Activated CD4-positive, alpha-beta memory T cell treated with anti-CD3 and anti-CD28 coated beads, Interleukin-2, amount 10 ng/mL, durations not matched to agents 7 days and 5 days (primary cell): ENCODE results near the gene CERT1. TPM values are rescaled to one million over a fixed set of nuclear protein-coding genes. Genes with fewer than 3 reads are reported as not detected.
"Not testable (repeated sequence)": the region's sequence is repeated elsewhere in the genome, so short reads cannot be mapped to it uniquely, and the experiment has no call there.

Experiments
- CTCF ChIA-PET: fragments of 350-600 bp; sonication (Branson Sonifier 250); formaldehyde crosslinking; loops from one replicate; lab custom pipeline; 2021; ENCODE audit warnings: antibody characterized with exemption, inconsistent platforms; lab: Charles Lee
- POLR2A ChIA-PET: fragments of 350-600 bp; sonication (Branson Sonifier 250); formaldehyde crosslinking; loops from one replicate; lab custom pipeline; 2021; ENCODE audit warnings: antibody characterized with exemption; lab: Charles Lee
- DNase-seq: peaks from one replicate; pipeline ENCODE4 v3.0.0-alpha.2; 2020
- H3K27ac Mint-ChIP-seq: one replicate; pipeline ENCODE4 v1.8.0; 2021; ENCODE audit warnings: mild to moderate bottlenecking, mixed read lengths
- H3K27me3 Mint-ChIP-seq: one replicate; pipeline ENCODE4 v1.8.0; 2021; ENCODE audit warnings: mixed read lengths
- H3K36me3 Mint-ChIP-seq: one replicate; pipeline ENCODE4 v1.8.0; 2021; ENCODE audit warnings: low read depth, mixed read lengths
- H3K4me1 Mint-ChIP-seq: one replicate; pipeline ENCODE4 v1.8.0; 2021; ENCODE audit warnings: mixed read lengths
- H3K4me3 Mint-ChIP-seq: one replicate; pipeline ENCODE4 v1.8.0; 2021; ENCODE audit warnings: mild to moderate bottlenecking, mixed read lengths
- H3K9me3 Mint-ChIP-seq: one replicate; pipeline ENCODE4 v1.8.0; 2021; ENCODE audit warnings: mixed read lengths
- total RNA-seq, 2 experiments: library from RNA; stranded (reverse); gene quantifications; one replicate each; pipeline ENCODE4 v1.2.3, GENCODE V29; 2021

The CERT1 gene
- 10 to 100 TPM; 36.2 to 39.7 TPM for total RNA-seq

GRCh38 chr5:75511435-75512382, at the start of gene CERT1, which contains the start of gene POLK:
Gene CERT1 (minus strand): TSS chr5:75511629. CDS start chr5:75511207, 422 bp downstream.
Gene POLK (plus strand): TSS chr5:75511891.
- CTCF ChIA-PET = interaction anchor here (0.6 to 1.2 kb wide), 3 partner anchors 171 to 575 kb away, joined by 3 to 5 read pairs (median 3); partner anchors contain the start of gene ANKRD31
- H3K4me1 Mint-ChIP-seq = peaks cover 56% of the 10 kb centered on the region
- H3K27ac Mint-ChIP-seq = peak within 1 kb of the TSS; percentile 86
- DNase-seq = peak; percentile 98
- H3K4me3 Mint-ChIP-seq = peak within 1 kb of the TSS; percentile 95
- POLR2A ChIA-PET = interaction anchor here (0.8 to 4.3 kb wide), 13 partner anchors 9 to 1519 kb away, joined by 3 to 31 read pairs (median 4); partner anchors contain the start of genes AGGF1, ANKRD31, GCNT4 and HMGCR
- H3K36me3 Mint-ChIP-seq = peaks cover 29% of the 10 kb centered on the region
- H3K27me3 Mint-ChIP-seq = no peaks in the 10 kb centered on the region
- no peaks in the 10 kb centered on the region for H3K9me3 Mint-ChIP-seq

GRCh38 chr5:75560655-75561054, 49.2 kb upstream of the CERT1 start:
- H3K27ac Mint-ChIP-seq, CTCF ChIA-PET, H3K4me3 Mint-ChIP-seq, H3K27me3 Mint-ChIP-seq, H3K4me1 Mint-ChIP-seq, POLR2A ChIA-PET, DNase-seq: not testable (repeated sequence)
- Mint-ChIP-seq H3K9me3 (peaks cover 29% of the 10 kb centered on the region), H3K36me3 (peaks cover 74% of the 10 kb centered on the region)

GRCh38 chr5:75558981-75559632, 47.7 kb upstream of the CERT1 start:
- peaks cover 69% of the 10 kb centered on the region for H3K36me3 Mint-ChIP-seq
- no peak overlapping the region for H3K27ac Mint-ChIP-seq
- H3K4me1 Mint-ChIP-seq = no peaks in the 10 kb centered on the region
- H3K9me3 Mint-ChIP-seq = peaks cover 25% of the 10 kb centered on the region
- H3K4me3 Mint-ChIP-seq = no peak overlapping the region
- no peak for DNase-seq
- CTCF ChIA-PET = no interaction called here
- POLR2A ChIA-PET = no interaction called here
- no peaks in the 10 kb centered on the region for H3K27me3 Mint-ChIP-seq

GRCh38 chr5:75558221-75558620, 46.8 kb upstream of the CERT1 start:
- Mint-ChIP-seq H3K4me3 (no peak overlapping the region), H3K36me3 (peaks cover 69% of the 10 kb centered on the region), H3K27me3 (no peaks in the 10 kb centered on the region), H3K27ac (no peak overlapping the region), H3K4me1 (no peaks in the 10 kb centered on the region), H3K9me3 (peaks cover 16% of the 10 kb centered on the region)
- POLR2A ChIA-PET = no interaction called here
- CTCF ChIA-PET = no interaction called here
- DNase-seq = no peak

GRCh38 chr5:75553358-75553757, 41.9 kb upstream of the CERT1 start:
- ChIA-PET POLR2A (no interaction called here), CTCF (no interaction called here)
- no peak for DNase-seq
- Mint-ChIP-seq H3K4me1 (no peaks in the 10 kb centered on the region), H3K4me3 (no peak overlapping the region), H3K36me3 (peaks cover 66% of the 10 kb centered on the region), H3K27ac (no peak overlapping the region), H3K9me3 (no peaks in the 10 kb centered on the region), H3K27me3 (no peaks in the 10 kb centered on the region)

DNA sequence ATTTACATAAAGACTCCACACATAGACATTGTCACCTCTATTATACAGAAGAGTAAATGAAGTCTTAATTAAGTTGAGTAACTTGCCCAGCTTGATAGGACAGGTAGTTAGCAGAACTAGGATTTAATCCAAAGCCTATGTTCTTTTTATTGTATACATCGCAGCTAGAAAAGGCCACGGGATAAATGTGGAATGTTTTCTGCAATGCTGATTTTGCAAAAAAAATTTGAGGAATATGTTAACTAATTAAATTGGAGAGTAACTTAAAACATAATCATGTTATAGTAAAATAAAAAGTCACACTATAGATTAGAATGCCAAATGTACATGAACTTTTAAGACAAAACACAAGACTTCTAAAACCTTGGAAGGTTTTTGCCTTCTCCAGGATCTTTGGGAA, 41.3 kb upstream of the CERT1 start:
- Mint-ChIP-seq H3K4me1 (no peaks in the 10 kb centered on the region), H3K27me3 (no peaks in the 10 kb centered on the region), H3K36me3 (peaks cover 62% of the 10 kb centered on the region), H3K4me3 (no peak overlapping the region), H3K9me3 (no peaks in the 10 kb centered on the region), H3K27ac (no peak overlapping the region)
- DNase-seq = no peak
- CTCF ChIA-PET = no interaction called here
- POLR2A ChIA-PET = interaction anchor here (1.0 kb wide), 1 partner anchor 18 kb away, joined by 3 read pairs; no protein-coding TSS in a partner anchor

DNA sequence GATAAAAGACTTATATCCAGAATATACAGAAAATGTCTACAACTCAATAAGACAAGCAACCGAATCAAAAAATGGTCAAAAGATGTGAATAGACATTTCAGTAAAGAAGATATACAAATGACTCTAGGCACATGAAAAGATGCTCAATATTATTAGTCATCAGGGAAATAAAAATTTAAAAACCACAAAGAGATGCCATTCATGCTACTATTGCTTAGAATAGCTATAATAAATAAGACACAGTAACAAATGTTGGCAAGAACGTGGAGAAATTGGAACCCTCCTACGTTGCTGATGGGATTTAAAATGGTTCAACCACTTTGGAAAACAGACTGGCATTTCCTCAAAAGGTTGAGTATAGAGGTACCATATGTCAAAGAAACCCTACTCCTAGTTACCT, 40.0 kb upstream of the CERT1 start:
- no peak for DNase-seq
- POLR2A ChIA-PET = no interaction called here
- H3K9me3 Mint-ChIP-seq = no peaks in the 10 kb centered on the region
- no peak overlapping the region for H3K27ac Mint-ChIP-seq
- H3K36me3 Mint-ChIP-seq = peaks cover 49% of the 10 kb centered on the region
- no peak overlapping the region for H3K4me3 Mint-ChIP-seq
- CTCF ChIA-PET = no interaction called here
- no peaks in the 10 kb centered on the region for H3K4me1 Mint-ChIP-seq
- H3K27me3 Mint-ChIP-seq = no peaks in the 10 kb centered on the region

- Mint-ChIP-seq H3K27ac (no peak overlapping the region), H3K4me1 (no peaks in the 10 kb centered on the region), H3K36me3 (peaks cover 43% of the 10 kb centered on the region), H3K9me3 (no peaks in the 10 kb centered on the region), H3K27me3 (no peaks in the 10 kb centered on the region), H3K4me3 (no peak overlapping the region)
- ChIA-PET CTCF (no interaction called here), POLR2A (no interaction called here)
- no peak for DNase-seq
Measured at GRCh38 chr5:75550597-75550996, 39.2 kb upstream of the CERT1 start.

- Mint-ChIP-seq H3K27me3 (no peaks in the 10 kb centered on the region), H3K4me1 (no peaks in the 10 kb centered on the region), H3K27ac (no peak overlapping the region), H3K9me3 (no peaks in the 10 kb centered on the region), H3K4me3 (no peak overlapping the region), H3K36me3 (peaks cover 31% of the 10 kb centered on the region)
- ChIA-PET CTCF (no interaction called here), POLR2A (no interaction called here)
- no peak for DNase-seq
Measured at GRCh38 chr5:75547812-75548211, 36.4 kb upstream of the CERT1 start.

- no peaks in the 10 kb centered on the region for H3K27me3 Mint-ChIP-seq
- H3K4me3 Mint-ChIP-seq = no peak overlapping the region
- no peaks in the 10 kb centered on the region for H3K4me1 Mint-ChIP-seq
- ChIA-PET POLR2A (no interaction called here), CTCF (no interaction called here)
- no peak overlapping the region for H3K27ac Mint-ChIP-seq
- peaks cover 27% of the 10 kb centered on the region for H3K36me3 Mint-ChIP-seq
- no peak for DNase-seq
- H3K9me3 Mint-ChIP-seq = no peaks in the 10 kb centered on the region
Measured at GRCh38 chr5:75546830-75547229, 35.4 kb upstream of the CERT1 start.

- H3K9me3 Mint-ChIP-seq = no peaks in the 10 kb centered on the region
- no peaks in the 10 kb centered on the region for H3K27me3 Mint-ChIP-seq
- no peak overlapping the region for H3K4me3 Mint-ChIP-seq
- CTCF ChIA-PET = no interaction called here
- DNase-seq = no peak
- H3K4me1 Mint-ChIP-seq = no peaks in the 10 kb centered on the region
- no peak overlapping the region for H3K27ac Mint-ChIP-seq
- POLR2A ChIA-PET = no interaction called here
- H3K36me3 Mint-ChIP-seq = peaks cover 22% of the 10 kb centered on the region
Measured at GRCh38 chr5:75545131-75545530, 33.7 kb upstream of the CERT1 start.

GRCh38 chr5:75538211-75538610, 26.8 kb upstream of the CERT1 start:
- Mint-ChIP-seq H3K4me3 (no peak overlapping the region), H3K27ac (no peak overlapping the region), H3K36me3 (peaks cover 31% of the 10 kb centered on the region), H3K27me3 (no peaks in the 10 kb centered on the region), H3K4me1 (peaks cover 7% of the 10 kb centered on the region), H3K9me3 (peaks cover 13% of the 10 kb centered on the region)
- ChIA-PET POLR2A (no interaction called here), CTCF (interaction anchor here (1.4 kb wide), 1 partner anchor 637 kb away, joined by 3 read pairs; no protein-coding TSS in a partner anchor)
- DNase-seq = no peak

GRCh38 chr5:75536694-75537360, 25.4 kb upstream of the CERT1 start:
- DNase-seq = no peak
- POLR2A ChIA-PET = no interaction called here
- H3K36me3 Mint-ChIP-seq = peaks cover 39% of the 10 kb centered on the region

More at GRCh38 chr5:75536694-75537360, 25.4 kb upstream of the CERT1 start:
- Mint-ChIP-seq H3K27ac (no peak overlapping the region), H3K27me3 (no peaks in the 10 kb centered on the region), H3K4me1 (peaks cover 7% of the 10 kb centered on the region), H3K4me3 (no peak overlapping the region), H3K9me3 (peaks cover 18% of the 10 kb centered on the region)
- CTCF ChIA-PET = no interaction called here
